Fibroblast of lung (primary cell): ENCODE results near the gene LAMB1. TPM values are rescaled to one million over a fixed set of nuclear protein-coding genes. Genes with fewer than 3 reads are reported as not detected.

Experiments
- DNase-seq, 2 donors: peaks; one replicate each; pipeline versions ENCODE4 v3.0.0 to v3.0.0-alpha.2; 2010; ENCODE audit warnings: low read depth in 2 of 2
- H2AFZ ChIP-seq: 2 replicates; pipeline ENCODE4 v1.5.1; 2012; ENCODE audit warnings: low read length, control low read depth, inconsistent platforms
- H3K27ac ChIP-seq: 2 replicates; pipeline ENCODE4 v1.5.1; 2011; ENCODE audit warnings: low read length, control low read depth; ENCODE audit not compliant: insufficient read depth
- H3K27me3 ChIP-seq: 2 replicates; pipeline ENCODE4 v1.5.1; 2011; ENCODE audit warnings: mild to moderate bottlenecking, low read length; ENCODE audit not compliant: control insufficient read depth, insufficient read depth
- H3K36me3 ChIP-seq: 2 replicates; pipeline ENCODE4 v1.5.1; 2011; ENCODE audit warnings: low read length; ENCODE audit not compliant: control insufficient read depth, insufficient read depth
- H3K4me1 ChIP-seq: 2 replicates; pipeline ENCODE4 v1.5.1; 2011; ENCODE audit warnings: low read length; ENCODE audit not compliant: control insufficient read depth, insufficient read depth; ENCODE audit errors: extremely low read depth
- H3K4me2 ChIP-seq: 2 replicates; pipeline ENCODE4 v1.5.1; 2011; ENCODE audit warnings: low read length, control low read depth; ENCODE audit not compliant: insufficient read depth; ENCODE audit errors: extremely low read depth
- H3K4me3 ChIP-seq, 4 experiments: fragments of 200-600 bp in 1 of 4; sonication (generic) in 1 of 4; replicated peaks in 1 of 4; 2 replicates each; pipeline ENCODE4 v1.5.1; 2011 to 2016; ENCODE audit warnings: low read length in 4 of 4, low read depth in 3 of 4, mild to moderate bottlenecking in 3 of 4, control low read depth in 2 of 4, inconsistent platforms in 1 of 4, mixed read lengths in 1 of 4; ENCODE audit not compliant: insufficient read depth in 1 of 4; ENCODE audit errors: control extremely low read depth in 1 of 4
- H3K79me2 ChIP-seq: 2 replicates; pipeline ENCODE4 v1.5.1; 2012; ENCODE audit warnings: mild to moderate bottlenecking, low read length, inconsistent platforms; ENCODE audit not compliant: control insufficient read depth, insufficient read depth
- H3K9ac ChIP-seq: 2 replicates; pipeline ENCODE4 v1.5.1; 2011; ENCODE audit warnings: mild to moderate bottlenecking, low read length, control low read depth; ENCODE audit not compliant: insufficient read depth
- H3K9me3 ChIP-seq: 2 replicates; pipeline ENCODE4 v1.5.1; 2012; ENCODE audit warnings: low read depth, low read length; ENCODE audit not compliant: control insufficient read depth, insufficient read depth
- H4K20me1 ChIP-seq: 2 replicates; pipeline ENCODE4 v1.5.1; 2011; ENCODE audit warnings: low read length; ENCODE audit not compliant: control insufficient read depth, insufficient read depth; ENCODE audit errors: extremely low read depth
- CTCF ChIP-seq, 2 donors: IDR thresholded peaks in 1 of 2; conservative IDR thresholded peaks in 1 of 2; 1 replicate in 1 of 2; 2 replicates in 1 of 2; pipeline ENCODE4 v1.5.1; 2011 to 2012; ENCODE audit warnings: low read length in 2 of 2, control low read depth in 1 of 2, inconsistent platforms in 1 of 2, low read depth in 1 of 2, mild to moderate bottlenecking in 1 of 2
- EZH2 ChIP-seq: IDR thresholded peaks from 2 replicates; pipeline ENCODE4 v1.5.1; 2012; ENCODE audit warnings: low read length, control low read depth, mild to moderate bottlenecking; ENCODE audit errors: missing control alignments
- polyA plus RNA-seq, 2 donors: library from polyadenylated mRNA; depleted of rRNA in 1 of 2; stranded (reverse) in 1 of 2; unstranded in 1 of 2; fragments of >200 nt; gene quantifications; 2 replicates each; pipeline ENCODE4 v1.2.1, GENCODE V29; 2011 to 2012; ENCODE audit warnings: missing spikeins in 1 of 2
- total RNA-seq: library from RNA; depleted of rRNA; stranded (reverse); fragments of >200 nt; gene quantifications from 2 replicates; pipeline ENCODE4 v1.2.1, GENCODE V29; 2014

The LAMB1 gene
- total and polyA plus RNA-seq, 2 donors (not counting 1 experiment from before 2014, with no cell fraction given) = 428 to 516 TPM

GRCh38 chr7:107946881-107947280 is 56.1 kb downstream of the LAMB1 start:
- H3K4me3 ChIP-seq = no peak overlapping the region
- H3K9ac ChIP-seq = no peak overlapping the region
- no peaks in the 10 kb centered on the region for H4K20me1 ChIP-seq
- H3K27ac ChIP-seq = no peak overlapping the region
- TF ChIP-seq EZH2 = no peak
- no peak for TF ChIP-seq CTCF (conservative IDR thresholded peaks at IDR 0.05 in 1 of 2, IDR thresholded peaks at IDR 0.05 in 1 of 2; ENCODE audit: low read depth in 1 of 2, low read length in 2 of 2)
- DNase-seq = peak in 1 of 2 donors; percentile 38
- peaks cover 41% of the 10 kb centered on the region for H3K4me1 ChIP-seq
- no peaks in the 10 kb centered on the region for H3K79me2 ChIP-seq
- H3K36me3 ChIP-seq = peaks cover 45% of the 10 kb centered on the region
- H3K4me2 ChIP-seq = no peak overlapping the region
- no peaks in the 10 kb centered on the region for H3K27me3 ChIP-seq
- no peak overlapping the region for H2AFZ ChIP-seq
- no peaks in the 10 kb centered on the region for H3K9me3 ChIP-seq

DNA sequence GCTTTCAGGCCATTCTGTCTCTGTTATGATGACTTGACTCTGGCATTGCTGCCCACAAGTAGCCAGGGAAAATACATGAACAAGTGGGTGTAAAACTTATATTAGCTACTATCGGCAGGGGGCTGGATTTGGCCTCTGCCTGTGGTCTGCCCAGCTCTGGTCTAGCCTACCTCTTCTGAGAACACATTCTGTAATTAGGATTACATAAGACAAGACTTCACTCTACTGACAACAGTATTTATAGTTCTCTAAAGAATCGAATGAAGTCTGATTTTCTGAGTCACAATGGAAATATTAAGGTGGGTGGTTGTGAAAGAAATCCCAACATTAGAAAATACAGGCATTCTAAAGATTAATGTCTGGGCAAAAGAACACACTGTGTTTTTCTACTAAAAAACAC is 56.5 kb downstream of the LAMB1 start:
- no peaks in the 10 kb centered on the region for H3K27me3 ChIP-seq
- peaks cover 41% of the 10 kb centered on the region for H3K36me3 ChIP-seq
- TF ChIP-seq CTCF (conservative IDR thresholded peaks at IDR 0.05 in 1 of 2, IDR thresholded peaks at IDR 0.05 in 1 of 2; ENCODE audit: low read depth in 1 of 2, low read length in 2 of 2) = no peak
- no peak for TF ChIP-seq EZH2

GRCh38 chr7:107945332-107945731 is 57.6 kb downstream of the LAMB1 start:
- no peak for DNase-seq
- Histone ChIP-seq H4K20me1 (no peaks in the 10 kb centered on the region), H3K79me2 (no peaks in the 10 kb centered on the region), H2AFZ (no peak overlapping the region), H3K4me3 (no peak overlapping the region), H3K9me3 (no peaks in the 10 kb centered on the region), H3K27ac (no peak overlapping the region), H3K27me3 (no peaks in the 10 kb centered on the region), H3K36me3 (peaks cover 31% of the 10 kb centered on the region), H3K9ac (no peak overlapping the region), H3K4me1 (peaks cover 30% of the 10 kb centered on the region), H3K4me2 (no peak overlapping the region)
- TF ChIP-seq EZH2 (no peak), CTCF (conservative IDR thresholded peaks at IDR 0.05 in 1 of 2, IDR thresholded peaks at IDR 0.05 in 1 of 2; ENCODE audit: low read depth in 1 of 2, low read length in 2 of 2) (no peak)

More for the DNA sequence above, 56.5 kb downstream of the LAMB1 start:
- H3K9me3 ChIP-seq = no peaks in the 10 kb centered on the region
- H3K4me2 ChIP-seq = no peak overlapping the region
- no peak overlapping the region for H2AFZ ChIP-seq
- H3K9ac ChIP-seq = no peak overlapping the region
- peak in 1 of 2 donors; percentile 81 for DNase-seq
- H4K20me1 ChIP-seq = no peaks in the 10 kb centered on the region
- peaks cover 37% of the 10 kb centered on the region for H3K4me1 ChIP-seq
- no peaks in the 10 kb centered on the region for H3K79me2 ChIP-seq
- H3K27ac ChIP-seq = no peak overlapping the region
- no peak overlapping the region for H3K4me3 ChIP-seq
